ENCODE measurements around the gene POLR1G. TPM values are rescaled to one million over a fixed set of nuclear protein-coding genes. Genes with fewer than 3 reads are reported as not detected.

The POLR1G gene
- total and polyA plus RNA-seq, 9 of the 15 experiments (the other 6 are each of a cell fraction or from before 2014, with no cell fraction given) = 3.0 to 50.1 (median 27.4) TPM

- peak in 1 of 2 experiments; percentile 66 for TF ChIP-seq E2F6 (IDR thresholded peaks at IDR 0.05; ENCODE audit: borderline replicate concordance in 1 of 2, extremely low read depth in 1 of 2, insufficient read depth in 1 of 2, insufficient read length in 1 of 2, low read depth in 1 of 2, low read length in 1 of 2, poor library complexity in 1 of 2, severe bottlenecking in 1 of 2)
- no peak for TF ChIP-seq TCF15 (CRISPR knock-in tag; IDR thresholded peaks at IDR 0.05)
- TF ChIP-seq E4F1 (CRISPR knock-in tag; IDR thresholded peaks at IDR 0.05; ENCODE audit: borderline replicate concordance) = no peak
- TF ChIP-seq TAF1 (IDR thresholded peaks at IDR 0.05; ENCODE audit: control insufficient read depth, extremely low read depth, insufficient read depth, low read length, severe bottlenecking) = no peak
- TF ChIP-seq POLR2B (IDR thresholded peaks at IDR 0.05; ENCODE audit: low read depth, partially characterized antibody) = peak; percentile 15
- TF ChIP-seq PML (IDR thresholded peaks at IDR 0.05; ENCODE audit: low read length) = no peak
- peak; percentile 92 to 97; a peak in 3 of 4 replicates for TF ChIP-seq ETV6 (IDR thresholded peaks at IDR 0.05; ENCODE audit: borderline replicate concordance in 1 of 2, low read depth in 2 of 2, low read length in 1 of 2)
- TF ChIP-seq ETV6 (CRISPR knock-in tag; IDR thresholded peaks at IDR 0.05; ENCODE audit: borderline replicate concordance) = no peak
- peak; percentile 95 for TF ChIP-seq DPF2 (IDR thresholded peaks at IDR 0.05)
- TF ChIP-seq RFX1 (IDR thresholded peaks at IDR 0.05) = no peak
- TF ChIP-seq KDM5B (IDR thresholded peaks at IDR 0.05; ENCODE audit: insufficient replicate concordance, low read depth, low read length) = no peak
- peak; percentile 47 for TF ChIP-seq MTA3 (IDR thresholded peaks at IDR 0.05; ENCODE audit: borderline replicate concordance)
- TF ChIP-seq OTX1 (CRISPR knock-in tag; IDR thresholded peaks at IDR 0.05) = no peak
- TF ChIP-seq HDAC8 (tag; IDR thresholded peaks at IDR 0.05) = no peak
- TF ChIP-seq MCM2 (IDR thresholded peaks at IDR 0.05; ENCODE audit: low read depth) = no peak
- TF ChIP-seq ZFPM2 (CRISPR knock-in tag; IDR thresholded peaks at IDR 0.05) = no peak
- no peak for TF ChIP-seq SMARCB1 (IDR thresholded peaks at IDR 0.05; ENCODE audit: insufficient read length, low read depth)
- TF ChIP-seq IFI16 (CRISPR knock-in tag; IDR thresholded peaks at IDR 0.05) = no peak
- TF ChIP-seq TSC22D4 (tag; IDR thresholded peaks at IDR 0.05) = no peak
- TF ChIP-seq ATF7 (IDR thresholded peaks at IDR 0.05) = peak; percentile 67
- no peak for TF ChIP-seq ZNF431 (CRISPR knock-in tag; IDR thresholded peaks at IDR 0.05)
- TF ChIP-seq ZC3H11A (IDR thresholded peaks at IDR 0.05; ENCODE audit: low read depth, low read length) = no peak
- TF ChIP-seq HMG20A (CRISPR knock-in tag; conservative IDR thresholded peaks at IDR 0.05) = no peak
- TF ChIP-seq FOXK2 (conservative IDR thresholded peaks at IDR 0.05 in 1 of 2, IDR thresholded peaks at IDR 0.05 in 1 of 2; ENCODE audit: low read depth in 2 of 2) = no peak
- no peak for TF ChIP-seq ZNF282 (CRISPR knock-in tag; IDR thresholded peaks at IDR 0.05)
Measured at GRCh38 chr19:45424191-45425058, 18.0 kb downstream of the POLR1G start (continued).

Measured in K562 (cell line).